Fibroblast of skin of left quadriceps (primary cell): ENCODE results near the gene ZNF202.
"Not testable (repeated sequence)": the region's sequence is repeated elsewhere in the genome, so short reads cannot be mapped to it uniquely, and the experiment has no call there.

Experiments
- DNase-seq, 2 experiments: peaks; one replicate each; pipeline ENCODE4 v3.0.0-alpha.2; 2013; ENCODE audit warnings: low read depth in 2 of 2

The ZNF202 gene

GRCh38 chr11:123741159-123742030, at the start of gene ZNF202:
TSS of gene ZNF202 (minus strand) at chr11:123741660. CDS start at chr11:123730888, 10,772 bp downstream.
- peak; percentile 72 to 73 for DNase-seq

GRCh38 chr11:123783536-123783935, 42.1 kb upstream of the ZNF202 start:
- no peak for DNase-seq

- DNase-seq, result no peak
Observed at GRCh38 chr11:123778511-123778910, 37.1 kb upstream of the ZNF202 start.

GRCh38 chr11:123775715-123776549, 34.5 kb upstream of the ZNF202 start:
- DNase-seq, result no peak

GRCh38 chr11:123775289-123775688, 33.8 kb upstream of the ZNF202 start:
- DNase-seq, result no peak

- DNase-seq, result no peak
Observed at GRCh38 chr11:123773959-123774358, 32.5 kb upstream of the ZNF202 start.

GRCh38 chr11:123773026-123773425, 31.6 kb upstream of the ZNF202 start:
- no peak for DNase-seq

- no peak for DNase-seq
Observed at GRCh38 chr11:123771664-123772063, 30.2 kb upstream of the ZNF202 start.

- no peak for DNase-seq
Observed at GRCh38 chr11:123770712-123771111, 29.3 kb upstream of the ZNF202 start.

- DNase-seq, result no peak
Observed at GRCh38 chr11:123765601-123766000, 24.1 kb upstream of the ZNF202 start.

- DNase-seq, result no peak
Observed at GRCh38 chr11:123762422-123762821, 21.0 kb upstream of the ZNF202 start.

GRCh38 chr11:123760894-123761293, 19.4 kb upstream of the ZNF202 start:
- DNase-seq, result no peak

- DNase-seq, result no peak
Observed at GRCh38 chr11:123757976-123758375, 16.5 kb upstream of the ZNF202 start.

GRCh38 chr11:123755813-123756212, 14.4 kb upstream of the ZNF202 start:
- DNase-seq, result no peak

GRCh38 chr11:123755344-123755743, 13.9 kb upstream of the ZNF202 start:
- DNase-seq, result no peak

- DNase-seq, result no peak
Observed at GRCh38 chr11:123754101-123754568, 12.7 kb upstream of the ZNF202 start, which contains the start of gene OR6X1. TSS of gene OR6X1 (minus strand) at chr11:123754518. CDS start at chr11:123754518, 0 bp downstream.

GRCh38 chr11:123753110-123753509, 11.7 kb upstream of the ZNF202 start:
- DNase-seq, result no peak

GRCh38 chr11:123751781-123752180, 10.3 kb upstream of the ZNF202 start:
- no peak for DNase-seq

- not testable (repeated sequence) for DNase-seq
Observed at GRCh38 chr11:123748349-123748748, 6.9 kb upstream of the ZNF202 start.

- DNase-seq, result no peak
Observed at GRCh38 chr11:123745764-123746451, 4.4 kb upstream of the ZNF202 start.

- no peak for DNase-seq
Observed at GRCh38 chr11:123742724-123743120, 1.3 kb upstream of the ZNF202 start.
